Caco-2 (cell line): ENCODE measurements around the gene GPR83. TPM values are rescaled to one million over a fixed set of nuclear protein-coding genes. Genes with fewer than 3 reads are reported as not detected.

ENCODE experiments used
- BruUV-seq: library from RNA; stranded (reverse); fragments of 400-500 nt; replicated peaks from 2 replicates; lab custom pipeline; 2021; lab: Mats Ljungman, UMichigan
- CTCF ChIA-PET: fragments of 300-600 bp; sonication (Branson Sonifier 250); formaldehyde crosslinking; loops from one replicate; lab custom pipeline; 2022; ENCODE audit warnings: antibody characterized with exemption; lab: Charles Lee
- POLR2A ChIA-PET: fragments of 300-600 bp; sonication (Branson Sonifier 250); formaldehyde crosslinking; loops from one replicate; lab custom pipeline; 2022; ENCODE audit warnings: antibody characterized with exemption; lab: Charles Lee
- DNase-seq, 2 experiments: peaks; one replicate each; pipeline versions ENCODE4 v3.0.0 to v3.0.0-alpha.2; 2020 to 2022
- H3K27me3 ChIP-seq: replicated peaks from 2 replicates; pipeline ENCODE4 v1.6.0; 2011; ENCODE audit warnings: low read length; ENCODE audit not compliant: control insufficient read depth, insufficient read depth
- H3K36me3 ChIP-seq: 2 replicates; pipeline ENCODE4 v1.5.1; 2011; ENCODE audit warnings: low read length; ENCODE audit not compliant: control insufficient read depth, insufficient read depth
- H3K4me1 ChIP-seq: fragments of 250-450 bp; sonication (Bioruptor Pico); 2 replicates; pipeline ENCODE4 v1.5.1; 2020; ENCODE audit warnings: mild to moderate bottlenecking
- H3K4me3 ChIP-seq: 2 replicates; pipeline ENCODE4 v1.5.1; 2011; ENCODE audit warnings: low read depth, mild to moderate bottlenecking, control low read depth, low read length
- H3K9me3 ChIP-seq: fragments of 250-450 bp; sonication (Bioruptor Pico); 2 replicates; pipeline ENCODE4 v1.5.1; 2020; ENCODE audit warnings: mild to moderate bottlenecking, moderate library complexity
- H3K27ac Mint-ChIP-seq: one replicate; pipeline ENCODE4 v1.8.0; 2022; ENCODE audit warnings: mixed read lengths; ENCODE audit not compliant: unreplicated experiment
- H3K27me3 Mint-ChIP-seq: one replicate; pipeline ENCODE4 v1.8.0; 2022; ENCODE audit warnings: mixed read lengths; ENCODE audit not compliant: insufficient read depth, unreplicated experiment
- H3K36me3 Mint-ChIP-seq: one replicate; pipeline ENCODE4 v1.8.0; 2022; ENCODE audit warnings: mild to moderate bottlenecking, mixed read lengths; ENCODE audit not compliant: insufficient read depth, unreplicated experiment
- H3K4me1 Mint-ChIP-seq: one replicate; pipeline ENCODE4 v1.8.0; 2022; ENCODE audit warnings: low read depth, mixed read lengths; ENCODE audit not compliant: unreplicated experiment
- H3K4me3 Mint-ChIP-seq: one replicate; pipeline ENCODE4 v1.8.0; 2022; ENCODE audit warnings: mild to moderate bottlenecking, moderate library complexity, mixed read lengths; ENCODE audit not compliant: unreplicated experiment
- H3K9me3 Mint-ChIP-seq: one replicate; pipeline ENCODE4 v1.8.0; 2022; ENCODE audit warnings: mixed read lengths; ENCODE audit not compliant: unreplicated experiment
- CTCF ChIP-seq, 2 experiments: fragments of 200-600 bp in 1 of 2; IDR thresholded peaks; 1 replicate in 1 of 2; 2 replicates in 1 of 2; pipeline versions ENCODE4 v1.5.1 to v1.8.0; 2011 to 2022; ENCODE audit warnings: antibody characterized with exemption in 1 of 2, control low read depth in 1 of 2, inconsistent platforms in 1 of 2, low read depth in 1 of 2, low read length in 1 of 2, mild to moderate bottlenecking in 1 of 2, moderate library complexity in 1 of 2; ENCODE audit not compliant: insufficient read depth in 1 of 2, severe bottlenecking in 1 of 2, unreplicated experiment in 1 of 2
- intact Hi-C: fragments of 100-400 bp; cut with micrococcal nuclease; formaldehyde crosslinking; loops from one replicate; pipeline ENCODE4 v1.10.0; 2022; ENCODE audit not compliant: unreplicated experiment
- total RNA-seq: library from RNA; stranded (reverse); gene quantifications from 2 replicates; pipeline ENCODE4 v1.2.3, GENCODE V29; 2022

The GPR83 gene
- total RNA-seq, 1 experiment from 2014 or later = 2.7 TPM

- ChIA-PET CTCF (no interaction called here), POLR2A (no interaction called here)
- no TSS peak for BruUV-seq
- no peak overlapping the region for H3K4me3 ChIP-seq
- H3K4me1 Mint-ChIP-seq = peaks cover 2% of the 10 kb centered on the region
- TF ChIP-seq CTCF (IDR thresholded peaks at IDR 0.05; ENCODE audit: insufficient read depth in 1 of 2, low read depth in 1 of 2, low read length in 1 of 2, severe bottlenecking in 1 of 2, unreplicated experiment in 1 of 2) = no peak
- H3K27me3 ChIP-seq = no peaks in the 10 kb centered on the region
- no peaks in the 10 kb centered on the region for H3K4me1 ChIP-seq
- H3K27me3 Mint-ChIP-seq = peaks cover 6% of the 10 kb centered on the region
- H3K4me3 Mint-ChIP-seq = no peak overlapping the region
- 0 out of 2 replicates have a peak, but pooled peaks cover 3% of the 10 kb centered on the region for H3K9me3 ChIP-seq
- no peak overlapping the region for H3K27ac Mint-ChIP-seq
- no peak for DNase-seq
- H3K36me3 Mint-ChIP-seq = no peaks in the 10 kb centered on the region
- no peaks in the 10 kb centered on the region for H3K36me3 ChIP-seq
- intact Hi-C loops = no loop called here
- H3K9me3 Mint-ChIP-seq = no peaks in the 10 kb centered on the region
Observed at GRCh38 chr11:94338651-94339050, 62.6 kb downstream of the GPR83 start.

DNA sequence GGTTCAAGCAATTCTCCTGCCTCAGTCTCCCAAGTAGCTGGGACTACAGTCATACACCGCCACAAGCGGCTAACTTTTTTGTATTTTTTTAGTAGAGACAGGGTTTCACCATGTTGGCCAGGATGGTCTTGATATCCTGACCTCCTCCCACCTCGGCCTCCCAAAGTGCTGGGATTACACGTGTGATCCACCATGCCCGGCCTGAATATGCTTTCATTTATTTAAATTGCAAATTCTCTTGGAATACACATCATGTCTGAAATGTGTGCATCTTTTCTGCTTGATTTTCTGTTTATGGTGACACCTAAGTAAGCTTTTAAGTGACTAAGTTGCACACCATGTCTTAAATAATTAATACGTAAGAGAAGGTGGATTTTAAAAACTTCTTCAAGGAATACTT lies 65.2 kb downstream of the GPR83 start:
- no peak overlapping the region for H3K4me3 Mint-ChIP-seq
- no TSS peak for BruUV-seq
- CTCF ChIA-PET = interaction anchor here (0.7 kb wide), 1 partner anchor 12 kb away, joined by 4 read pairs; no protein-coding TSS in a partner anchor
- H3K9me3 Mint-ChIP-seq = no peaks in the 10 kb centered on the region
- POLR2A ChIA-PET = no interaction called here
- H3K36me3 Mint-ChIP-seq = no peaks in the 10 kb centered on the region
- TF ChIP-seq CTCF (IDR thresholded peaks at IDR 0.05; ENCODE audit: insufficient read depth in 1 of 2, low read depth in 1 of 2, low read length in 1 of 2, severe bottlenecking in 1 of 2, unreplicated experiment in 1 of 2) = no peak
- Histone ChIP-seq H3K4me3 (no peak overlapping the region), H3K4me1 (no peaks in the 10 kb centered on the region), H3K27me3 (no peaks in the 10 kb centered on the region), H3K9me3 (no peaks in the 10 kb centered on the region), H3K36me3 (no peaks in the 10 kb centered on the region)
- no peak overlapping the region for H3K27ac Mint-ChIP-seq
- no peak for DNase-seq
- no peaks in the 10 kb centered on the region for H3K4me1 Mint-ChIP-seq
- intact Hi-C loops = no loop called here
- peaks cover 6% of the 10 kb centered on the region for H3K27me3 Mint-ChIP-seq

DNA sequence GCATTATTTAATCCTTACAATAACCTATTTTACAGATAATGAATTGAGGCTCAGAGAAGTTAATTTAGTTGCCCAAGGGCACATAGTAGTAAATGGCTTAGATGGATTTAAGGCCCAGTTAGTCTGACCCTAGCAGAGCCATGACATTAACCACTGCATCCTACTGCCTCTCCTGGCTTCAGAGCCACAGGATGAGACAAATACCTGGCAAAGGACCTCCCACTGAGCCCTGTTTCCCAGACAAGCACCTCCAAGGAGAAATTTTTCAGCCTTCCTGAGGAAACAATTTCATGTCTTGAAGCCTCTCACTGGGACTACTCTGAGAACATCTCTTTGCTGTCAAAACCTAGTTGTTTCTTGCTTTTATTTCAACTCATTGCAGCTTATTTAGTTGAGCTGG lies 68.4 kb downstream of the GPR83 start:
- Mint-ChIP-seq H3K4me1 (no peaks in the 10 kb centered on the region), H3K27me3 (peaks cover 5% of the 10 kb centered on the region), H3K4me3 (no peak overlapping the region), H3K36me3 (no peaks in the 10 kb centered on the region), H3K27ac (no peak overlapping the region), H3K9me3 (no peaks in the 10 kb centered on the region)
- Histone ChIP-seq H3K9me3 (no peaks in the 10 kb centered on the region), H3K4me1 (no peaks in the 10 kb centered on the region), H3K4me3 (no peak overlapping the region), H3K27me3 (no peaks in the 10 kb centered on the region), H3K36me3 (no peaks in the 10 kb centered on the region)
- no peak for TF ChIP-seq CTCF (IDR thresholded peaks at IDR 0.05; ENCODE audit: insufficient read depth in 1 of 2, low read depth in 1 of 2, low read length in 1 of 2, severe bottlenecking in 1 of 2, unreplicated experiment in 1 of 2)
- intact Hi-C loops = no loop called here
- POLR2A ChIA-PET = no interaction called here
- no TSS peak for BruUV-seq
- no peak for DNase-seq
- CTCF ChIA-PET = no interaction called here
